OCI-LY3 (cell line): Measurements from ENCODE around the gene GPATCH1.

Experiments used
- H2AFZ ChIP-seq: fragments of 200-600, 300-600 bp; shearing (Covaris generic); 2 replicates; pipeline ENCODE4 v1.6.0; 2014; ENCODE audit warnings: antibody characterized with exemption, low read depth, low read length
- H3K27ac ChIP-seq: fragments of 200-600, 300-600 bp; sonication (generic); 2 replicates; pipeline ENCODE4 v1.5.1; 2014; ENCODE audit warnings: mild to moderate bottlenecking, low read length, moderate library complexity, mixed read lengths
- H3K27me3 ChIP-seq: fragments of 200-600, 300-600 bp; sonication (generic); 2 replicates; pipeline ENCODE4 v1.6.1; 2014; ENCODE audit warnings: low read depth, low read length, mixed read lengths
- H3K36me3 ChIP-seq: fragments of 200-600, 300-600 bp; sonication (generic); replicated peaks from 2 replicates; pipeline ENCODE3; 2014; ENCODE audit warnings: low read depth, low read length, mixed read lengths
- H3K4me1 ChIP-seq: fragments of 300-600, 200-600 bp; sonication (generic); 2 replicates; pipeline ENCODE4 v1.6.1; 2014; ENCODE audit warnings: low read length, mixed read lengths
- H3K4me2 ChIP-seq: fragments of 200-600, 300-600 bp; sonication (generic); 2 replicates; pipeline ENCODE4 v1.6.1; 2014; ENCODE audit warnings: low read length, mixed read lengths
- H3K4me3 ChIP-seq: fragments of 300-600, 200-600 bp; sonication (generic); 2 replicates; pipeline ENCODE4 v1.5.1; 2014; ENCODE audit warnings: antibody characterized with exemption, mild to moderate bottlenecking, low read length, moderate library complexity
- H3K79me2 ChIP-seq: fragments of 300-600, 200-600 bp; shearing (Covaris generic); 2 replicates; pipeline ENCODE4 v1.6.1; 2014; ENCODE audit warnings: mild to moderate bottlenecking, low read length, mixed read lengths
- H3K9ac ChIP-seq: fragments of 300-600, 200-600 bp; shearing (Covaris generic); 2 replicates; pipeline ENCODE4 v1.6.0; 2014; ENCODE audit warnings: mild to moderate bottlenecking, low read length, moderate library complexity
- H3K9me3 ChIP-seq: fragments of 200-600, 300-600 bp; shearing (Covaris generic); 2 replicates; pipeline ENCODE4 v1.6.1; 2014; ENCODE audit warnings: low read length, mixed read lengths; ENCODE audit not compliant: insufficient read depth
- H4K20me1 ChIP-seq: fragments of 200-600, 300-600 bp; sonication (generic); 2 replicates; pipeline ENCODE4 v1.6.1; 2016; ENCODE audit warnings: low read length, mixed read lengths; ENCODE audit not compliant: insufficient read depth
- EZH2phosphoT487 ChIP-seq: fragments of 200-600 bp; shearing (Covaris generic); IDR thresholded peaks from 2 replicates; pipeline ENCODE4 v1.6.1; 2018; ENCODE audit warnings: antibody characterized with exemption, mixed run types, low read depth
- TF ChIP-seq, protein P1 (sequence below): fragments of 200-600, 300-600 bp; sonication (generic); IDR thresholded peaks from 2 replicates; pipeline ENCODE4 v1.5.1; 2014; ENCODE audit warnings: antibody characterized with exemption, low read length, low read depth

The GPATCH1 gene

DNA sequence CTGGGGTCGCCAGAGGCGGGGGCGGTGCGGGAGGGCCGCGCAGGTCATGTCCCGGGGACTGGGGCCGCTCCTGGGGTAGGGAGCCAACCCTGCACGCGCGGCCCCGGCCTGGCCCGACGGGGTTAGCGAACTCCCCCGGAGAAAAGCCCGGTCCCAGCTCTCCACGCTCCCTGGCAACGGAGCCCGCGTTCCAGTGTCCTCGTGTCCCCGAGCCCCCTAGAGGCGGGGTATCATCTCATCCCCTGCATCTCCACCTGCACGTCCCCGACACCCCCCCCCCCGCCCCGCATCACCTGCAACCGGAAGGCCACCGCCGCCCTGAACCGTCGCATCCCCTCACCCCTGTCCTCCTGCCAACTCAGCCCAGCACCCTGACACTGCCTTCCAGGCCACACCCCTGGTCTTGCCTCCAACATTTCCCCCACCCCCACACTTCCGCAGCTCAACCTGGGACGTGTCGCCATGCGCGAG is 53.6 kb downstream of the GPATCH1 start:
- Histone ChIP-seq H3K4me1 (no peaks in the 10 kb centered on the region), H3K9ac (no peak overlapping the region), H3K36me3 (no peaks in the 10 kb centered on the region), H2AFZ (no peak overlapping the region), H4K20me1 (no peaks in the 10 kb centered on the region), H3K79me2 (no peaks in the 10 kb centered on the region), H3K9me3 (no peaks in the 10 kb centered on the region), H3K27me3 (no peaks in the 10 kb centered on the region), H3K27ac (no peak overlapping the region), H3K4me2 (no peak overlapping the region), H3K4me3 (no peak overlapping the region)
- TF ChIP-seq, protein P1, sequence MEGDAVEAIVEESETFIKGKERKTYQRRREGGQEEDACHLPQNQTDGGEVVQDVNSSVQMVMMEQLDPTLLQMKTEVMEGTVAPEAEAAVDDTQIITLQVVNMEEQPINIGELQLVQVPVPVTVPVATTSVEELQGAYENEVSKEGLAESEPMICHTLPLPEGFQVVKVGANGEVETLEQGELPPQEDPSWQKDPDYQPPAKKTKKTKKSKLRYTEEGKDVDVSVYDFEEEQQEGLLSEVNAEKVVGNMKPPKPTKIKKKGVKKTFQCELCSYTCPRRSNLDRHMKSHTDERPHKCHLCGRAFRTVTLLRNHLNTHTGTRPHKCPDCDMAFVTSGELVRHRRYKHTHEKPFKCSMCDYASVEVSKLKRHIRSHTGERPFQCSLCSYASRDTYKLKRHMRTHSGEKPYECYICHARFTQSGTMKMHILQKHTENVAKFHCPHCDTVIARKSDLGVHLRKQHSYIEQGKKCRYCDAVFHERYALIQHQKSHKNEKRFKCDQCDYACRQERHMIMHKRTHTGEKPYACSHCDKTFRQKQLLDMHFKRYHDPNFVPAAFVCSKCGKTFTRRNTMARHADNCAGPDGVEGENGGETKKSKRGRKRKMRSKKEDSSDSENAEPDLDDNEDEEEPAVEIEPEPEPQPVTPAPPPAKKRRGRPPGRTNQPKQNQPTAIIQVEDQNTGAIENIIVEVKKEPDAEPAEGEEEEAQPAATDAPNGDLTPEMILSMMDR, result no peak

DNA sequence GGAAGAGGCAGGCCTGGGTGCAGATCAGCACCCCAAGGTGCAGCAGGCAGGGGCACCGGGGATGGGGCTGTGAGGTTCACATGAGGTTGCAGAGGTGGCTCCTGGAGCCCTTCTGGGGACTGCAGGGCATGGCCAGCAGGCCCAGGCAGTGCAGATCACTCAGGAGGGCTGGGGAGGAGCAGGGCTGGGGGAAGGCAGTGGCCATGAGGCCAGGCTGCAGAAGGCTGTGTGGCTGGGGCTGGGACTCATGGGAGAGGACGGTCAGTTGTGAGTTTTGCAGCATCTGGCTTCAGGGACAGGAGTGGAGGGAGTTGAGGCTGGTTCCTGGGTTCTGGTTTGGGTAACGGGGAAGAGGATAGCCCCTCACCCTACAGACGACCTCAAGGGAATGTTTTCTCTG is 58.2 kb downstream of the GPATCH1 start:
- no peaks in the 10 kb centered on the region for H3K9me3 ChIP-seq
- H3K4me3 ChIP-seq, result no peak overlapping the region
- no peak overlapping the region for H2AFZ ChIP-seq
- no peaks in the 10 kb centered on the region for H4K20me1 ChIP-seq
- H3K4me2 ChIP-seq, result no peak overlapping the region
- H3K9ac ChIP-seq, result no peak overlapping the region
- H3K27ac ChIP-seq, result no peak overlapping the region
- H3K36me3 ChIP-seq, result no peaks in the 10 kb centered on the region
- no peaks in the 10 kb centered on the region for H3K79me2 ChIP-seq
- peaks cover 6% of the 10 kb centered on the region; the same call in 1 of the 2 replicates for H3K27me3 ChIP-seq
- TF ChIP-seq, protein P1, result no peak
- TF ChIP-seq EZH2phosphoT487, result no peak
- H3K4me1 ChIP-seq, result 0 out of 2 replicates have a peak, but pooled peaks cover 3% of the 10 kb centered on the region

DNA sequence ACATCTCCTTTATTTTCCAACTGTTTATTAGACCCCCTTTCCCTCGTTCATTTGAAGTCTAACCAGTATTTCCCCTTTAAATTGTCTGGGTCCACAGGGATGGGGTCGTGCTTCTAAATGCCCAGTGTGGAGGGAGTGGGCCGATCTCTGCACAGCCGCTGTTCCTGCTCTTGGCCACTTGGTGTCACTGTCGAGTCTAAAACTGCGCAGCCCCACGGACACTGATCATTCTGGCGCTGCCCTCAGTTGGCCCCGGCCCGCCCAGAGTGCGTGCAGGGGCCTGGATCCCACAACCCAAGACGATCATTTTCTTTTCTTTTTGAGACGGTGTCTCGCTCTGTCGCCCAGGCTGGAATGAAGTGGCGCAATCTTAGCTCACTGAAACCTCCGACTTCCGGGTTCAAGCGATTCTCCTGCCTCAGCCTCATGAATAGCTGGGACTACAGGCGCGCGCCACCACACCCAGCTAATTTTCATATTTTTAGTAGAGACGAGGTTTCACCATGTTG is 63.0 kb downstream of the GPATCH1 start:
- Histone ChIP-seq H3K9ac (peak overlapping the region; percentile 40; the same call in 1 of the 2 replicates), H4K20me1 (no peaks in the 10 kb centered on the region), H3K4me3 (peak overlapping the region; percentile 70), H3K4me2 (peak overlapping the region; percentile 50), H3K4me1 (0 out of 2 replicates have a peak, but pooled peaks cover 3% of the 10 kb centered on the region), H3K9me3 (no peaks in the 10 kb centered on the region), H3K36me3 (no peaks in the 10 kb centered on the region), H3K27ac (no peak overlapping the region), H3K79me2 (no peaks in the 10 kb centered on the region), H2AFZ (peak overlapping the region; percentile 89), H3K27me3 (peaks cover 6% of the 10 kb centered on the region; the same call in 1 of the 2 replicates)
- TF ChIP-seq, protein P1, result peak; percentile 94
- no peak for TF ChIP-seq EZH2phosphoT487

DNA sequence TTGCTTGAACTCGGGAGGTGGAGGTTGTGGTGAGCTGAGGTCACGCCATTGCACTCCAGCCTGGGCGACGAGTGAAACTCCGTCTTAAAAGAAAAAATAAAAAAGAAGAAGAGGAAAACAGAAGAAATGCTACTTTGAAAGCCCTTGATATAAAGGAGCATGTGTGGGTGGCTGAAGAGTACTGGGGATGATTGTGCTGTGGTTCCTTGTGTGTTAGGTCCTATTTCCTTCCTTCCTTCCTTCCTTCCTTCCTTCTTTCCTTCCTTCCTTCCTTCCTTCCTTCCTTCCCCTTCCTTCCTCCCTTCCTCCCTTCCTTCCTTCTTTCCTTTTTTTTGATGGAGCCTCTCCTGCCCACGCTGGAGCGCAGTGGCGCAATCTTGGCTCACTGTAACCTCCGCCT is 65.2 kb downstream of the GPATCH1 start:
- TF ChIP-seq EZH2phosphoT487, result no peak
- TF ChIP-seq, protein P1, result no peak
- 0 out of 2 replicates have a peak, but pooled peaks cover 3% of the 10 kb centered on the region for H3K4me1 ChIP-seq
- peaks cover 6% of the 10 kb centered on the region; the same call in 1 of the 2 replicates for H3K27me3 ChIP-seq
- H3K36me3 ChIP-seq, result no peaks in the 10 kb centered on the region
- H2AFZ ChIP-seq, result no peak overlapping the region
- no peak overlapping the region for H3K9ac ChIP-seq
- no peaks in the 10 kb centered on the region for H4K20me1 ChIP-seq
- no peak overlapping the region for H3K27ac ChIP-seq
- H3K4me2 ChIP-seq, result no peak overlapping the region
- no peaks in the 10 kb centered on the region for H3K79me2 ChIP-seq
- H3K9me3 ChIP-seq, result no peaks in the 10 kb centered on the region
- H3K4me3 ChIP-seq, result no peak overlapping the region
